ENCODE measurements around the gene JMJD8. TPM values are rescaled to one million over a fixed set of nuclear protein-coding genes. Genes with fewer than 3 reads are reported as not detected.

JMJD8 gene
- total and polyA plus RNA-seq, 9 of the 15 experiments (the other 6 are each of a cell fraction or from before 2014, with no cell fraction given) = 1.2 to 50.6 (median 29.3) TPM

- TF ChIP-seq ATF4 (CRISPR knock-in tag; IDR thresholded peaks at IDR 0.05) (no peak), ZNF76 (CRISPR knock-in tag; IDR thresholded peaks at IDR 0.05; ENCODE audit: borderline replicate concordance) (no peak), PRPF4 (IDR thresholded peaks at IDR 0.05; ENCODE audit: insufficient read depth, low read depth, low read length, poor library complexity, severe bottlenecking) (no peak), NFE2 (IDR thresholded peaks at IDR 0.05; ENCODE audit: low read depth) (no peak), TEAD1 (CRISPR knock-in tag; IDR thresholded peaks at IDR 0.05) (no peak)
Measured at GRCh38 chr16:654034-654433, 30.1 kb downstream of the JMJD8 start (continued).

- Histone ChIP-seq H3K27me3 (ENCODE audit: control insufficient read depth in 2 of 2, insufficient read depth in 2 of 2, low read length in 2 of 2) (no peaks in the 10 kb centered on the region), H3K36me3 (ENCODE audit: control insufficient read depth, insufficient read depth, low read length) (peaks cover 8% of the 10 kb centered on the region; the same call in 1 of the 3 replicates), H3K9ac (ENCODE audit: insufficient read depth in 1 of 2, low read depth in 2 of 2, low read length in 2 of 2) (peak overlapping the region in 1 of 2 experiments; percentile 47; a peak in 1 of 4 replicates), H4K20me1 (replicated peaks; ENCODE audit: control insufficient read depth, insufficient read depth, low read length) (no peaks in the 10 kb centered on the region), H3K9me3 (replicated peaks; ENCODE audit: control insufficient read depth, insufficient read depth, low read depth, low read length) (no peaks in the 10 kb centered on the region), H3K79me2 (ENCODE audit: control insufficient read depth, insufficient read depth, low read length) (no peaks in the 10 kb centered on the region), H3K9me1 (ENCODE audit: control insufficient read depth, insufficient read depth, low read length) (no peaks in the 10 kb centered on the region), H2AFZ (ENCODE audit: low read depth, low read length) (no peak overlapping the region), H3K27ac (ENCODE audit: extremely low read depth, low read depth, low read length) (no peak overlapping the region), H3K4me2 (ENCODE audit: insufficient read depth, low read length) (no peak overlapping the region), H3K4me1 (replicated peaks in 1 of 2; ENCODE audit: control insufficient read depth in 2 of 2, insufficient read depth in 2 of 2, low read length in 2 of 2) (peaks cover 0 to 88% of the 10 kb centered on the region in 2 experiments; a peak in 2 of 5 replicates), H3K4me3 (no peak overlapping the region)
- no peak for FAIRE-seq
- DNase-seq (ENCODE audit: extremely low read depth in 1 of 4, low spot score in 3 of 4) = no peak
- WGBS (ENCODE audit: insufficient coverage, low coverage, missing lambda C conversion rate) = 59% methylated on average over 24 of the region's 28 CpGs
- intact Hi-C loops (cut with micrococcal nuclease) (no loop called here), in situ Hi-C loops (cut with MboI) (no loop called here)
- POLR2A ChIA-PET = interaction anchor here (0.7 to 2.8 kb wide), 3 partner anchors 10 to 28 kb away, joined by 4 to 13 read pairs (median 4); partner anchors contain the start of genes MCRIP2, METTL26 and STUB1
- CTCF ChIA-PET (ENCODE audit: low intra/inter-chr PET ratio) = no interaction called here
- BruUV-seq (replicated peaks) = no TSS peak
- no peak for ATAC-seq
- TF ChIP-seq ZBTB1 (CRISPR knock-in tag; IDR thresholded peaks at IDR 0.05; ENCODE audit: borderline replicate concordance, low read depth) (no peak), HLTF (IDR thresholded peaks at IDR 0.05) (no peak), NFXL1 (CRISPR knock-in tag; IDR thresholded peaks at IDR 0.05) (no peak), PHB2 (IDR thresholded peaks at IDR 0.05; ENCODE audit: low read depth) (no peak), GATA2 (CRISPR knock-in tag; IDR thresholded peaks at IDR 0.05) (no peak), BACH1 (tag; IDR thresholded peaks at IDR 0.05) (no peak), YBX1 (IDR thresholded peaks at IDR 0.05) (no peak), ZNF253 (CRISPR knock-in tag; conservative IDR thresholded peaks at IDR 0.05) (no peak), USF1 (CRISPR knock-in tag; IDR thresholded peaks at IDR 0.05) (no peak), NR1H2 (CRISPR knock-in tag; IDR thresholded peaks at IDR 0.05) (no peak), XRCC5 (IDR thresholded peaks at IDR 0.05; ENCODE audit: low read depth, low read length) (no peak), DPF2 (IDR thresholded peaks at IDR 0.05) (no peak), PCBP2 (IDR thresholded peaks at IDR 0.05; ENCODE audit: low read depth, low read length, poor library complexity, severe bottlenecking) (no peak), SAFB (IDR thresholded peaks at IDR 0.05; ENCODE audit: borderline replicate concordance, low read depth, low read length) (no peak)
Measured at GRCh38 chr16:652454-653305, 31.5 kb downstream of the JMJD8 start.

All from K562 (cell line).